Liver (tissue), 9 donors: Measurements from ENCODE around the gene MID2. TPM values are rescaled to one million over a fixed set of nuclear protein-coding genes. Genes with fewer than 3 reads are reported as not detected.

Experiments used
- DNase-seq: peaks from one replicate; pipeline ENCODE4 v3.0.0-alpha.2; 2017; ENCODE audit warnings: low spot score
- H3K27ac ChIP-seq, 2 donors: one replicate each; pipeline ENCODE4 v1.7.0; 2013; ENCODE audit warnings: inconsistent platforms in 2 of 2, low read length in 2 of 2, control low read depth in 1 of 2, low read depth in 1 of 2, mild to moderate bottlenecking in 1 of 2
- H3K27me3 ChIP-seq, 4 donors: one replicate each; pipeline versions ENCODE4 v1.6.1 to v1.7.0; 2013; ENCODE audit warnings: low read length in 3 of 4, inconsistent platforms in 1 of 4, mild to moderate bottlenecking in 1 of 4, moderate library complexity in 1 of 4; ENCODE audit not compliant: control insufficient read depth in 4 of 4, insufficient read depth in 4 of 4
- H3K36me3 ChIP-seq, 4 donors: one replicate each; pipeline versions ENCODE4 v1.6.1 to v1.7.0; 2013; ENCODE audit warnings: low read length in 3 of 4, mild to moderate bottlenecking in 3 of 4, low read depth in 1 of 4, moderate library complexity in 1 of 4; ENCODE audit not compliant: control insufficient read depth in 4 of 4, insufficient read depth in 3 of 4
- H3K4me1 ChIP-seq, 4 donors: one replicate each; pipeline versions ENCODE4 v1.6.1 to v1.7.0; 2013; ENCODE audit warnings: low read length in 3 of 4, mild to moderate bottlenecking in 3 of 4, moderate library complexity in 1 of 4; ENCODE audit not compliant: control insufficient read depth in 4 of 4, insufficient read depth in 4 of 4
- H3K4me3 ChIP-seq, 3 donors: one replicate each; pipeline versions ENCODE4 v1.6.1 to v1.7.0; 2013; ENCODE audit warnings: low read length in 3 of 3, control low read depth in 1 of 3, low read depth in 1 of 3, mild to moderate bottlenecking in 1 of 3
- H3K9ac ChIP-seq, 2 donors: one replicate each; pipeline ENCODE4 v1.7.0; 2013; ENCODE audit warnings: low read length in 2 of 2, mild to moderate bottlenecking in 2 of 2, moderate library complexity in 2 of 2, control low read depth in 1 of 2, low read depth in 1 of 2
- H3K9me3 ChIP-seq, 4 donors: one replicate each; pipeline versions ENCODE4 v1.6.1 to v1.7.0; 2013; ENCODE audit warnings: low read length in 3 of 4; ENCODE audit not compliant: control insufficient read depth in 4 of 4
- ATF3 ChIP-seq: IDR thresholded peaks from 2 replicates; pipeline ENCODE4 v1.6.1; 2016; ENCODE audit warnings: antibody characterized with exemption
- CTCF ChIP-seq: fragments of 150-350 bp; IDR thresholded peaks from 2 replicates; pipeline ENCODE4 v1.5.1; 2017; ENCODE audit warnings: improper control_type of control experiment, low read depth, low read length; ENCODE audit not compliant: missing input control
- EGR1 ChIP-seq, 2 donors: IDR thresholded peaks; 2 replicates each; pipeline ENCODE4 v1.6.1; 2016 to 2018; ENCODE audit warnings: antibody characterized with exemption in 2 of 2, low read depth in 2 of 2
- FOXA1 ChIP-seq: IDR thresholded peaks from 2 replicates; pipeline ENCODE4 v1.6.1; 2016; ENCODE audit warnings: antibody characterized with exemption
- FOXA2 ChIP-seq: IDR thresholded peaks from 2 replicates; pipeline ENCODE4 v1.6.1; 2016; ENCODE audit warnings: antibody characterized with exemption
- GABPA ChIP-seq, 2 donors: IDR thresholded peaks in 1 of 2; conservative IDR thresholded peaks in 1 of 2; 2 replicates each; pipeline ENCODE4 v1.6.1; 2016; ENCODE audit warnings: antibody characterized with exemption in 2 of 2, mild to moderate bottlenecking in 1 of 2, moderate library complexity in 1 of 2
- HNF4A ChIP-seq, 2 donors: conservative IDR thresholded peaks; 2 replicates each; pipeline ENCODE4 v1.6.1; 2016; ENCODE audit warnings: antibody characterized with exemption in 2 of 2, mild to moderate bottlenecking in 2 of 2
- HNF4G ChIP-seq: IDR thresholded peaks from 2 replicates; pipeline ENCODE4 v1.6.1; 2016; ENCODE audit warnings: antibody characterized with exemption
- JUND ChIP-seq, 2 donors: IDR thresholded peaks; 2 replicates each; pipeline ENCODE4 v1.6.1; 2016; ENCODE audit warnings: antibody characterized with exemption in 2 of 2
- MAX ChIP-seq: IDR thresholded peaks from 2 replicates; pipeline ENCODE4 v1.6.1; 2016; ENCODE audit warnings: antibody characterized with exemption
- NR2F2 ChIP-seq: IDR thresholded peaks from 2 replicates; pipeline ENCODE4 v1.6.1; 2016; ENCODE audit warnings: antibody characterized with exemption
- RAD21 ChIP-seq, 2 donors: IDR thresholded peaks; 2 replicates each; pipeline ENCODE4 v1.6.1; 2016; ENCODE audit warnings: antibody characterized with exemption in 2 of 2, mild to moderate bottlenecking in 2 of 2
- REST ChIP-seq: IDR thresholded peaks from 2 replicates; pipeline ENCODE4 v1.6.1; 2016; ENCODE audit warnings: antibody characterized with exemption, mild to moderate bottlenecking
- RXRA ChIP-seq, 2 donors: IDR thresholded peaks; 2 replicates each; pipeline ENCODE4 v1.6.1; 2017 to 2018; ENCODE audit warnings: antibody characterized with exemption in 2 of 2, mild to moderate bottlenecking in 1 of 2
- SP1 ChIP-seq: IDR thresholded peaks from 2 replicates; pipeline ENCODE4 v1.6.1; 2018; ENCODE audit warnings: antibody characterized with exemption, mild to moderate bottlenecking
- TAF1 ChIP-seq: conservative IDR thresholded peaks from 2 replicates; pipeline ENCODE4 v1.6.1; 2016; ENCODE audit warnings: antibody characterized with exemption, mild to moderate bottlenecking
- YY1 ChIP-seq: IDR thresholded peaks from 2 replicates; pipeline ENCODE4 v1.6.1; 2016; ENCODE audit warnings: antibody characterized with exemption, mild to moderate bottlenecking
- ZBTB33 ChIP-seq: IDR thresholded peaks from 2 replicates; pipeline ENCODE4 v1.6.1; 2016; ENCODE audit warnings: antibody characterized with exemption
- WGBS: extraction: QIAGEN DNeasy Blood & Tissue Kit; methylation state at CpG from one replicate; pipeline ENCODE4 v1.1.7; 2013; 5-methylcytosine and 5-hydroxymethylcytosine counted together
- polyA plus RNA-seq, 2 donors: library from polyadenylated mRNA; stranded (reverse) in 1 of 2; unstranded in 1 of 2; fragments of 200-250 nt in 1 of 2; fragments of >200 nt in 1 of 2; fragmentation: Nextera tagmentation in 1 of 2; extraction: Ambion mirVana in 1 of 2; gene quantifications; one replicate each; pipeline versions ENCODE4 v1.2.1 to v1.2.3, GENCODE V29; 2013 to 2015
- total RNA-seq, 2 donors: library from RNA; depleted of rRNA; stranded (reverse); fragments of >200 nt; gene quantifications; one replicate each; pipeline ENCODE4 v1.2.3, GENCODE V29; 2014
- donor health status: healthy.
- donor health status: healthy.
- donor health status: healthy.
- donor health status: healthy.
- donor health status: healthy.

MID2 gene
- total and polyA plus RNA-seq, 4 donors = 2.2 to 12.2 (median 3.7) TPM

GRCh38 chrX:107878106-107878505, 52.4 kb downstream of the MID2 start:
- no peaks in the 10 kb centered on the region for H3K9me3 ChIP-seq
- no peak overlapping the region for H3K4me3 ChIP-seq
- H3K27ac ChIP-seq = no peak overlapping the region
- TF ChIP-seq NR2F2 (no peak), MAX (no peak), FOXA1 (no peak), ZBTB33 (no peak), TAF1 (no peak), FOXA2 (no peak), RXRA (IDR thresholded peaks at IDR 0.05) (no peak), SP1 (no peak), EGR1 (IDR thresholded peaks at IDR 0.05; ENCODE audit: low read depth in 2 of 2) (no peak), JUND (IDR thresholded peaks at IDR 0.05) (no peak), HNF4G (no peak), YY1 (no peak), CTCF (no peak), HNF4A (conservative IDR thresholded peaks at IDR 0.05) (no peak), RAD21 (IDR thresholded peaks at IDR 0.05) (no peak), REST (no peak), ATF3 (no peak), GABPA (IDR thresholded peaks at IDR 0.05 in 1 of 2, conservative IDR thresholded peaks at IDR 0.05 in 1 of 2) (no peak)
- no peaks in the 10 kb centered on the region for H3K36me3 ChIP-seq
- no peaks in the 10 kb centered on the region for H3K4me1 ChIP-seq
- no peak for DNase-seq
- H3K9ac ChIP-seq = no peak overlapping the region
- WGBS = 87% methylated on average over 5 of the region's 5 CpGs
- peaks cover 0 to 3% (median 0%) of the 10 kb centered on the region in 4 donors for H3K27me3 ChIP-seq
